H1 (cell line): ENCODE measurements around the gene CHCHD6. TPM values are rescaled to one million over a fixed set of nuclear protein-coding genes. Genes with fewer than 3 reads are reported as not detected.

ENCODE experiments used
- CBX8 ChIP-seq: fragments of 300-800, 300-1000 bp; sonication (generic); IDR thresholded peaks from 2 replicates; pipeline ENCODE4 v1.7.1; 2016; ENCODE audit warnings: low read depth, low read length, borderline replicate concordance
- CHD1 ChIP-seq: IDR thresholded peaks from 2 replicates; pipeline ENCODE4 v1.6.1; 2012; ENCODE audit warnings: low read depth, low read length, improper control_type of control experiment
- CREB1 ChIP-seq: IDR thresholded peaks from 2 replicates; pipeline ENCODE4 v1.6.1; 2012; ENCODE audit warnings: inconsistent platforms
- GTF2F1 ChIP-seq: IDR thresholded peaks from 2 replicates; pipeline ENCODE4 v1.6.1; 2012; ENCODE audit warnings: low read depth, low read length, improper control_type of control experiment, borderline replicate concordance
- HDAC2 ChIP-seq, 2 experiments: fragments of 300-600 bp in 1 of 2; sonication (generic) in 1 of 2; IDR thresholded peaks; 2 replicates each; pipeline ENCODE4 v1.6.1; 2011 to 2012; ENCODE audit warnings: low read depth in 2 of 2, low read length in 2 of 2, mild to moderate bottlenecking in 2 of 2, moderate library complexity in 2 of 2, borderline replicate concordance in 1 of 2, inconsistent platforms in 1 of 2
- JUND ChIP-seq: IDR thresholded peaks from 2 replicates; pipeline ENCODE4 v1.6.1; 2011; ENCODE audit warnings: mild to moderate bottlenecking, improper control_type of control experiment, low read length
- RXRA ChIP-seq: IDR thresholded peaks from 2 replicates; pipeline ENCODE4 v1.6.1; 2011; ENCODE audit warnings: low read depth, mild to moderate bottlenecking, low read length, moderate library complexity; ENCODE audit not compliant: insufficient read depth
- SIX5 ChIP-seq: IDR thresholded peaks from 2 replicates; pipeline ENCODE4 v1.6.1; 2011; ENCODE audit warnings: mild to moderate bottlenecking, low read depth, low read length
- SP1 ChIP-seq: IDR thresholded peaks from 2 replicates; pipeline ENCODE4 v1.6.1; 2011; ENCODE audit warnings: low read depth, low read length
- TBP ChIP-seq: IDR thresholded peaks from 2 replicates; pipeline ENCODE4 v1.6.1; 2011; ENCODE audit warnings: low read depth, low read length, improper control_type of control experiment
- polyA plus RNA-seq, 7 experiments: library from polyadenylated mRNA; depleted of rRNA in 3 of 7; stranded (reverse) in 5 of 7; unstranded in 2 of 7; fragments of >200 nt in 5 of 7; fragments of 200-250 nt in 2 of 7; gene quantifications; 1 replicate in 5 of 7; 2 replicates in 1 of 7; 4 replicates in 1 of 7; pipeline versions ENCODE4 v1.2.1 to v1.2.3, GENCODE V29; 2011 to 2013; ENCODE audit warnings: missing spikeins in 2 of 7, mixed read lengths in 2 of 7
- total RNA-seq: library from RNA; stranded (reverse); fragmentation: NEBNext Ultra II Directional; extraction: Animal tissue kit (Norgen Biotek cat#: 25700); gene quantifications from 2 replicates; pipeline ENCODE4 v1.2.1, GENCODE V29; 2021
- TF ChIP-seq, protein P1 (sequence below): fragments of 300-600 bp; sonication (generic); IDR thresholded peaks from 2 replicates; pipeline ENCODE4 v1.7.1; 2012; ENCODE audit warnings: low read length, moderate library complexity, mild to moderate bottlenecking, inconsistent platforms; ENCODE audit not compliant: insufficient replicate concordance

Gene CHCHD6
- total and polyA plus RNA-seq, 2 of the 8 experiments (the other 6 are each of a cell fraction or from before 2014, with no cell fraction given): 32.4 to 37.6 TPM

DNA sequence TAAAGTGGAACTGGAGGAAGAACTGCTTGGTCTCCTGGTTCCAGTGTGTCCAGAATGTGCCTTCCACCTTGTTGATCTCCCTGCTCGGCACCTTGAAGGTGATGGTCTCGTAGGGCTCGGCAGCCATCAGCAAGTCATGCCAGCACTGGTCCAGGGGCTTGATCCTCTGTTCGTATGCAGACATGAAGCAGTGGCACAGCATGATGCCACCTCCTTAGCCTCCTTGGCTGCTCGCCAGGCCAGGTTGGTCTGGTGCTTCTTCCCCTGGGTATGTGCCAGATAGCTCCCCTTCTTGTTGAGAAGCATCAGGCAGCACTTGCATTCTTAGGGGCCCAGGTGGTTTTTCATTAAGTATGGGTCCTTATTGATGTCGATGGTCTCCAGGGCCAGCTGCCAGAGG lies 31.3 kb upstream of the CHCHD6 start (continued):
- TF ChIP-seq, protein P1, sequence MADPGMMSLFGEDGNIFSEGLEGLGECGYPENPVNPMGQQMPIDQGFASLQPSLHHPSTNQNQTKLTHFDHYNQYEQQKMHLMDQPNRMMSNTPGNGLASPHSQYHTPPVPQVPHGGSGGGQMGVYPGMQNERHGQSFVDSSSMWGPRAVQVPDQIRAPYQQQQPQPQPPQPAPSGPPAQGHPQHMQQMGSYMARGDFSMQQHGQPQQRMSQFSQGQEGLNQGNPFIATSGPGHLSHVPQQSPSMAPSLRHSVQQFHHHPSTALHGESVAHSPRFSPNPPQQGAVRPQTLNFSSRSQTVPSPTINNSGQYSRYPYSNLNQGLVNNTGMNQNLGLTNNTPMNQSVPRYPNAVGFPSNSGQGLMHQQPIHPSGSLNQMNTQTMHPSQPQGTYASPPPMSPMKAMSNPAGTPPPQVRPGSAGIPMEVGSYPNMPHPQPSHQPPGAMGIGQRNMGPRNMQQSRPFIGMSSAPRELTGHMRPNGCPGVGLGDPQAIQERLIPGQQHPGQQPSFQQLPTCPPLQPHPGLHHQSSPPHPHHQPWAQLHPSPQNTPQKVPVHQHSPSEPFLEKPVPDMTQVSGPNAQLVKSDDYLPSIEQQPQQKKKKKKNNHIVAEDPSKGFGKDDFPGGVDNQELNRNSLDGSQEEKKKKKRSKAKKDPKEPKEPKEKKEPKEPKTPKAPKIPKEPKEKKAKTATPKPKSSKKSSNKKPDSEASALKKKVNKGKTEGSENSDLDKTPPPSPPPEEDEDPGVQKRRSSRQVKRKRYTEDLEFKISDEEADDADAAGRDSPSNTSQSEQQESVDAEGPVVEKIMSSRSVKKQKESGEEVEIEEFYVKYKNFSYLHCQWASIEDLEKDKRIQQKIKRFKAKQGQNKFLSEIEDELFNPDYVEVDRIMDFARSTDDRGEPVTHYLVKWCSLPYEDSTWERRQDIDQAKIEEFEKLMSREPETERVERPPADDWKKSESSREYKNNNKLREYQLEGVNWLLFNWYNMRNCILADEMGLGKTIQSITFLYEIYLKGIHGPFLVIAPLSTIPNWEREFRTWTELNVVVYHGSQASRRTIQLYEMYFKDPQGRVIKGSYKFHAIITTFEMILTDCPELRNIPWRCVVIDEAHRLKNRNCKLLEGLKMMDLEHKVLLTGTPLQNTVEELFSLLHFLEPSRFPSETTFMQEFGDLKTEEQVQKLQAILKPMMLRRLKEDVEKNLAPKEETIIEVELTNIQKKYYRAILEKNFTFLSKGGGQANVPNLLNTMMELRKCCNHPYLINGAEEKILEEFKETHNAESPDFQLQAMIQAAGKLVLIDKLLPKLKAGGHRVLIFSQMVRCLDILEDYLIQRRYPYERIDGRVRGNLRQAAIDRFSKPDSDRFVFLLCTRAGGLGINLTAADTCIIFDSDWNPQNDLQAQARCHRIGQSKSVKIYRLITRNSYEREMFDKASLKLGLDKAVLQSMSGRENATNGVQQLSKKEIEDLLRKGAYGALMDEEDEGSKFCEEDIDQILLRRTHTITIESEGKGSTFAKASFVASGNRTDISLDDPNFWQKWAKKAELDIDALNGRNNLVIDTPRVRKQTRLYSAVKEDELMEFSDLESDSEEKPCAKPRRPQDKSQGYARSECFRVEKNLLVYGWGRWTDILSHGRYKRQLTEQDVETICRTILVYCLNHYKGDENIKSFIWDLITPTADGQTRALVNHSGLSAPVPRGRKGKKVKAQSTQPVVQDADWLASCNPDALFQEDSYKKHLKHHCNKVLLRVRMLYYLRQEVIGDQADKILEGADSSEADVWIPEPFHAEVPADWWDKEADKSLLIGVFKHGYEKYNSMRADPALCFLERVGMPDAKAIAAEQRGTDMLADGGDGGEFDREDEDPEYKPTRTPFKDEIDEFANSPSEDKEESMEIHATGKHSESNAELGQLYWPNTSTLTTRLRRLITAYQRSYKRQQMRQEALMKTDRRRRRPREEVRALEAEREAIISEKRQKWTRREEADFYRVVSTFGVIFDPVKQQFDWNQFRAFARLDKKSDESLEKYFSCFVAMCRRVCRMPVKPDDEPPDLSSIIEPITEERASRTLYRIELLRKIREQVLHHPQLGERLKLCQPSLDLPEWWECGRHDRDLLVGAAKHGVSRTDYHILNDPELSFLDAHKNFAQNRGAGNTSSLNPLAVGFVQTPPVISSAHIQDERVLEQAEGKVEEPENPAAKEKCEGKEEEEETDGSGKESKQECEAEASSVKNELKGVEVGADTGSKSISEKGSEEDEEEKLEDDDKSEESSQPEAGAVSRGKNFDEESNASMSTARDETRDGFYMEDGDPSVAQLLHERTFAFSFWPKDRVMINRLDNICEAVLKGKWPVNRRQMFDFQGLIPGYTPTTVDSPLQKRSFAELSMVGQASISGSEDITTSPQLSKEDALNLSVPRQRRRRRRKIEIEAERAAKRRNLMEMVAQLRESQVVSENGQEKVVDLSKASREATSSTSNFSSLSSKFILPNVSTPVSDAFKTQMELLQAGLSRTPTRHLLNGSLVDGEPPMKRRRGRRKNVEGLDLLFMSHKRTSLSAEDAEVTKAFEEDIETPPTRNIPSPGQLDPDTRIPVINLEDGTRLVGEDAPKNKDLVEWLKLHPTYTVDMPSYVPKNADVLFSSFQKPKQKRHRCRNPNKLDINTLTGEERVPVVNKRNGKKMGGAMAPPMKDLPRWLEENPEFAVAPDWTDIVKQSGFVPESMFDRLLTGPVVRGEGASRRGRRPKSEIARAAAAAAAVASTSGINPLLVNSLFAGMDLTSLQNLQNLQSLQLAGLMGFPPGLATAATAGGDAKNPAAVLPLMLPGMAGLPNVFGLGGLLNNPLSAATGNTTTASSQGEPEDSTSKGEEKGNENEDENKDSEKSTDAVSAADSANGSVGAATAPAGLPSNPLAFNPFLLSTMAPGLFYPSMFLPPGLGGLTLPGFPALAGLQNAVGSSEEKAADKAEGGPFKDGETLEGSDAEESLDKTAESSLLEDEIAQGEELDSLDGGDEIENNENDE: no peak
- TF ChIP-seq CREB1 (no peak), RXRA (no peak), JUND (no peak), TBP (no peak), HDAC2 (IDR thresholded peaks at IDR 0.05; ENCODE audit: borderline replicate concordance in 1 of 2, low read depth in 2 of 2, low read length in 2 of 2) (no peak), CBX8 (no peak), SP1 (no peak), GTF2F1 (no peak), SIX5 (no peak), CHD1 (no peak)
